WTC11 (cell line): ENCODE measurements around the gene CAMKK2. TPM values are rescaled to one million over a fixed set of nuclear protein-coding genes. Genes with fewer than 3 reads are reported as not detected.

Source experiments
- ATAC-seq: fragments of 200-7000 bp; cut with Tn5 transposase; 2 replicates; pipeline ENCODE4 v1.10.0; 2021; ENCODE audit warnings: mild to moderate bottlenecking, moderate library complexity
- CTCF ChIA-PET: fragments of 300-600 bp; sonication (Branson Sonifier 250); formaldehyde crosslinking; loops from one replicate; lab custom pipeline; 2021; ENCODE audit warnings: antibody characterized with exemption; lab: Charles Lee
- POLR2A ChIA-PET: fragments of 350-600 bp; sonication (Branson Sonifier 250); formaldehyde crosslinking; loops from one replicate; lab custom pipeline; 2021; ENCODE audit warnings: antibody characterized with exemption; lab: Charles Lee
- DNase-seq: peaks from one replicate; pipeline ENCODE4 v3.0.0; 2021; ENCODE audit warnings: low spot score
- H3K27ac Mint-ChIP-seq: 2 replicates; pipeline ENCODE4 v1.8.0; 2021; ENCODE audit warnings: mixed read lengths
- H3K27me3 Mint-ChIP-seq: 2 replicates; pipeline ENCODE4 v1.8.0; 2021; ENCODE audit warnings: low read depth, mild to moderate bottlenecking, moderate library complexity, mixed read lengths
- H3K36me3 Mint-ChIP-seq: 2 replicates; pipeline ENCODE4 v1.8.0; 2021; ENCODE audit warnings: mixed read lengths
- H3K4me1 Mint-ChIP-seq: 2 replicates; pipeline ENCODE4 v1.8.0; 2022; ENCODE audit warnings: mixed read lengths
- H3K4me3 Mint-ChIP-seq: 2 replicates; pipeline ENCODE4 v1.8.0; 2021; ENCODE audit warnings: mild to moderate bottlenecking, moderate library complexity, mixed read lengths
- H3K9me3 Mint-ChIP-seq: 2 replicates; pipeline ENCODE4 v1.8.0; 2021; ENCODE audit warnings: mixed read lengths
- GTF2I ChIP-seq: fragments of 250-450 bp; sonication (Bioruptor Pico); conservative IDR thresholded peaks from 2 replicates; pipeline ENCODE4 v1.4.0; 2021; ENCODE audit warnings: mild to moderate bottlenecking
- HMGXB4 ChIP-seq: sonication (generic); formaldehyde crosslinking; IDR thresholded peaks from 2 replicates; pipeline ENCODE4 v1.8.1; 2023; ENCODE audit warnings: mild to moderate bottlenecking, moderate library complexity, missing genetic modification reagents
- MYBL2 ChIP-seq: sonication (generic); formaldehyde crosslinking; IDR thresholded peaks from 2 replicates; pipeline ENCODE4 v1.8.1; 2023; ENCODE audit warnings: mild to moderate bottlenecking, moderate library complexity, missing genetic modification reagents
- OVOL2 ChIP-seq: fragments of 250-450 bp; sonication (Bioruptor Pico); IDR thresholded peaks from 2 replicates; pipeline ENCODE4 v1.9.0; 2021; ENCODE audit warnings: mild to moderate bottlenecking, borderline replicate concordance
- SMAD4 ChIP-seq: sonication (generic); formaldehyde crosslinking; IDR thresholded peaks from 2 replicates; pipeline ENCODE4 v1.8.0; 2022; ENCODE audit warnings: mild to moderate bottlenecking, missing genetic modification reagents
- ZNF425 ChIP-seq: fragments of 250-450 bp; sonication (Bioruptor Pico); conservative IDR thresholded peaks from 2 replicates; pipeline ENCODE4 v1.9.0; 2021; ENCODE audit warnings: mild to moderate bottlenecking
- ZNF532 ChIP-seq: fragments of 250-450 bp; sonication (Bioruptor Pico); IDR thresholded peaks from 2 replicates; pipeline ENCODE4 v1.9.0; 2021; ENCODE audit warnings: mild to moderate bottlenecking, borderline replicate concordance
- total RNA-seq: library from RNA; stranded (reverse); gene quantifications from 3 replicates; pipeline ENCODE4 v1.2.3, GENCODE V29; 2021
- TF ChIP-seq, protein P1 (sequence below): sonication (generic); formaldehyde crosslinking; IDR thresholded peaks from 2 replicates; pipeline ENCODE4 v1.8.1; 2023; ENCODE audit warnings: mild to moderate bottlenecking, missing genetic modification reagents, moderate library complexity
- TF ChIP-seq, protein P2 (sequence below): fragments of 250-450 bp; sonication (Bioruptor Pico); IDR thresholded peaks from 2 replicates; pipeline ENCODE4 v1.8.0; 2021; ENCODE audit warnings: mild to moderate bottlenecking
- TF ChIP-seq, protein P3 (sequence below): sonication (generic); formaldehyde crosslinking; IDR thresholded peaks from 2 replicates; pipeline ENCODE4 v1.8.1; 2023; ENCODE audit warnings: mild to moderate bottlenecking, missing genetic modification reagents

The CAMKK2 gene
- total RNA-seq, 1 experiment from 2014 or later: 36.5 TPM

DNA sequence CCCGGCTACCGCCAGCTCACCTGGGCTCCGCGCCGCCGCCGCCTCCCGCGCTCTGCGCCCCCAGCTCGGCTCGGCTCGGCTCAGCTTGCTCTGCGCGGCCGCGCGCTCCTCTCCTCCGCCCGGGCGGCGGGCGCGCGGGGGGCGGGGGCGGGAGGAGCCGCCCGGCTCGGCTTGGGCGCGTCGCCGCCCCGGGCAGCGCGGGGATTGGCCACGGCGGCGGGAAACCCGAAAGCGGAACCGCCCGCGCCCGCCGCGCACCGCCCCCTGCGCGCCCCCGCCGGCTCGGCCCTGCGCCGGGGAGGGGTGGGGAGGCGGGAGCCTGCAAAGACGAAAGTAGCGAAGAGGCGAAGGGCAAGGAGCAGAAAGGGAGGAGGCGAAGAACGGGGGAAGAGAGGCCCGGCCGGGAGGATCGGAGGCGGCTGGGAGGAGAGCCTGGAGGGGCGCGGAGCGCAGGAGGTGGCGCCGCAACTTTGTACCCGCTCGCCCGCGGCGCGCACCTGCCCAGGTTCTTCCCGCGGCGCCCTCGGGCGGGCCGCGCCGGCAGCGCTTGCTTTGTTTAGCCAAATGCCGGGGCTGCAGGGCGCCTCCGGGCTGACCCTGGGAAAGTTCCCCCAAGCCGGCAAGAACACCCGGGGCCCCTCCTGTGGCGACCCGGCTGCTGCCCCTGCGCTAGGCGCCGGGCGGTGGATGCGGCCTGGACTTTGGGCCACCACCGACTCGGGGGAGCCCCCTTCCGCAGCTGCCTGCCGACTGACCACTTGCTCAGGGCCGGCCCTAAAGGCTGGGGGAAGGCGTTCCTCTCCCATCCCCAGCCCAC lies at the start of gene CAMKK2 (continued):
- TF ChIP-seq ZNF532 (CRISPR knock-in tag) (no peak), MYBL2 (CRISPR knock-in tag) (no peak), GTF2I (CRISPR knock-in tag) (no peak)
- TF ChIP-seq, protein P1, sequence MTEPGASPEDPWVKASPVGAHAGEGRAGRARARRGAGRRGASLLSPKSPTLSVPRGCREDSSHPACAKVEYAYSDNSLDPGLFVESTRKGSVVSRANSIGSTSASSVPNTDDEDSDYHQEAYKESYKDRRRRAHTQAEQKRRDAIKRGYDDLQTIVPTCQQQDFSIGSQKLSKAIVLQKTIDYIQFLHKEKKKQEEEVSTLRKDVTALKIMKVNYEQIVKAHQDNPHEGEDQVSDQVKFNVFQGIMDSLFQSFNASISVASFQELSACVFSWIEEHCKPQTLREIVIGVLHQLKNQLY (CRISPR knock-in tag): no peak
- TF ChIP-seq, protein P2, sequence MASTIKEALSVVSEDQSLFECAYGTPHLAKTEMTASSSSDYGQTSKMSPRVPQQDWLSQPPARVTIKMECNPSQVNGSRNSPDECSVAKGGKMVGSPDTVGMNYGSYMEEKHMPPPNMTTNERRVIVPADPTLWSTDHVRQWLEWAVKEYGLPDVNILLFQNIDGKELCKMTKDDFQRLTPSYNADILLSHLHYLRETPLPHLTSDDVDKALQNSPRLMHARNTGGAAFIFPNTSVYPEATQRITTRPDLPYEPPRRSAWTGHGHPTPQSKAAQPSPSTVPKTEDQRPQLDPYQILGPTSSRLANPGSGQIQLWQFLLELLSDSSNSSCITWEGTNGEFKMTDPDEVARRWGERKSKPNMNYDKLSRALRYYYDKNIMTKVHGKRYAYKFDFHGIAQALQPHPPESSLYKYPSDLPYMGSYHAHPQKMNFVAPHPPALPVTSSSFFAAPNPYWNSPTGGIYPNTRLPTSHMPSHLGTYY (CRISPR knock-in tag): no peak

DNA sequence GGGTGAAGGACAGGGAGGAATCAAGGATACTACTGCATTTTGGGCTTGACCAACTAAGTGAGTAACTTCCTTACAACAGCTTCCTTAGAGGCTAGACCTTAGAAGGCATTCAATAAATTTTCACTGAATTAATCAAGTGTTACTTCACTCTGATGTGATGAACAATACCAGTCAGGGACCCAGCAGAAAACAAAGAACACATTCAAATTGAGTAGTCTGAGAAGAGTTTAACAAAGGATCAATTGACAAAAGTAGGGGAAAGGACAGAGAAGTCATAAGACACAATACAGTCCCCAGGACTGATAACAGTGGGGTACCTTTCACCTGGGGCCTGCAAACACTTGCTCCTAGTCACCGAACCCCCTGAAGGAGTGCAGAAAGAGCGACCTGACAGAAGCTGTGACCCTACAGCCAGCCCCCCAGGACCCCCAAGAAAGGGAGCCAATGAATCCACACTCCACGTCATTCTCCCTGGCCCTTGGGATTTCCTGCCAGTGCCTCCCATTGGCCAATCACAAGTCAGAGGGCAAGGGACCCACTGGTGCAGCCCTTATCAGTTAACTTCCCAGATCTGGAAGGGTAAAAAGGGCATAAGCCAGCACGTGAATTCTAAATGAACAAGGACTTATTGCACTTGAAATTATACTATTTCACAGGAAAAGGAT lies 48.8 kb upstream of the CAMKK2 start:
- Mint-ChIP-seq H3K9me3 (no peaks in the 10 kb centered on the region), H3K4me3 (no peak overlapping the region), H3K27me3 (no peaks in the 10 kb centered on the region), H3K27ac (no peak overlapping the region), H3K4me1 (no peaks in the 10 kb centered on the region), H3K36me3 (peaks cover 52% of the 10 kb centered on the region)
- DNase-seq: no peak
- no peak for ATAC-seq
- CTCF ChIA-PET: no interaction called here
- TF ChIP-seq HMGXB4 (CRISPR knock-in tag) (no peak), SMAD4 (CRISPR knock-in tag) (no peak), ZNF425 (CRISPR knock-in tag) (no peak), MYBL2 (CRISPR knock-in tag) (no peak), OVOL2 (CRISPR knock-in tag) (no peak)
- TF ChIP-seq, protein P3, sequence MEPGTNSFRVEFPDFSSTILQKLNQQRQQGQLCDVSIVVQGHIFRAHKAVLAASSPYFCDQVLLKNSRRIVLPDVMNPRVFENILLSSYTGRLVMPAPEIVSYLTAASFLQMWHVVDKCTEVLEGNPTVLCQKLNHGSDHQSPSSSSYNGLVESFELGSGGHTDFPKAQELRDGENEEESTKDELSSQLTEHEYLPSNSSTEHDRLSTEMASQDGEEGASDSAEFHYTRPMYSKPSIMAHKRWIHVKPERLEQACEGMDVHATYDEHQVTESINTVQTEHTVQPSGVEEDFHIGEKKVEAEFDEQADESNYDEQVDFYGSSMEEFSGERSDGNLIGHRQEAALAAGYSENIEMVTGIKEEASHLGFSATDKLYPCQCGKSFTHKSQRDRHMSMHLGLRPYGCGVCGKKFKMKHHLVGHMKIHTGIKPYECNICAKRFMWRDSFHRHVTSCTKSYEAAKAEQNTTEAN (CRISPR knock-in tag): no peak
- POLR2A ChIA-PET: no interaction called here
